HL-60 (cell line): Measurements from ENCODE around the gene RPRD1B.

ENCODE experiments used
- CTCF ChIP-seq: IDR thresholded peaks from one replicate; pipeline ENCODE4 v1.5.1; 2011; ENCODE audit warnings: low read length, control low read depth, inconsistent platforms; ENCODE audit not compliant: insufficient read depth
- REST ChIP-seq: IDR thresholded peaks from 2 replicates; pipeline ENCODE4 v1.6.1; 2012; ENCODE audit warnings: low read depth; ENCODE audit not compliant: insufficient replicate concordance

GRCh38 chr20:38044685-38045084, 11.1 kb downstream of the RPRD1B start:
- TF ChIP-seq REST (no peak), CTCF (no peak)
